Neural cell (in vitro differentiated cells): ENCODE data around the gene CDCA5. TPM values are rescaled to one million over a fixed set of nuclear protein-coding genes. Genes with fewer than 3 reads are reported as not detected.

Source experiments
- H2AFZ ChIP-seq: fragments of 200-600, 300-800 bp; sonication (generic), shearing (Covaris generic); 2 replicates; pipeline ENCODE4 v1.6.0; 2014; ENCODE audit warnings: low read depth, mild to moderate bottlenecking, antibody characterized with exemption, low read length, moderate library complexity
- H3F3A ChIP-seq: fragments of 200-600 bp; shearing (Covaris generic); 2 replicates; pipeline ENCODE4 v1.6.1; 2016; ENCODE audit warnings: mild to moderate bottlenecking, moderate library complexity, mixed read lengths, antibody characterized with exemption, low read length; ENCODE audit not compliant: insufficient read depth, poor library complexity, severe bottlenecking
- H3K27ac ChIP-seq: fragments of 200-600, 300-800 bp; sonication (generic), shearing (Covaris generic); 2 replicates; pipeline ENCODE4 v1.5.1; 2014; ENCODE audit warnings: mild to moderate bottlenecking, low read length, moderate library complexity
- H3K27me3 ChIP-seq: fragments of 300-800, 200-600 bp; sonication (generic), shearing (Covaris generic); 2 replicates; pipeline ENCODE4 v1.6.0; 2014; ENCODE audit warnings: mild to moderate bottlenecking, low read depth, low read length, moderate library complexity; ENCODE audit not compliant: insufficient read depth
- H3K36me3 ChIP-seq: fragments of 300-800, 200-600 bp; sonication (generic), shearing (Covaris generic); 2 replicates; pipeline ENCODE4 v1.5.1; 2014; ENCODE audit warnings: mild to moderate bottlenecking, antibody characterized with exemption, low read length, moderate library complexity; ENCODE audit not compliant: insufficient read depth
- H3K4me2 ChIP-seq: fragments of 300-800, 200-600 bp; sonication (generic), shearing (Covaris generic); 2 replicates; pipeline ENCODE4 v1.6.0; 2014; ENCODE audit warnings: mild to moderate bottlenecking, low read length
- H3K4me3 ChIP-seq: fragments of 300-800, 200-600 bp; sonication (generic), shearing (Covaris generic); 2 replicates; pipeline ENCODE4 v1.5.1; 2014; ENCODE audit warnings: mild to moderate bottlenecking, low read length, moderate library complexity
- H3K79me2 ChIP-seq: fragments of 200-600 bp; shearing (Covaris generic); replicated peaks from 2 replicates; pipeline ENCODE4 v1.6.0; 2014; ENCODE audit warnings: mild to moderate bottlenecking, low read length, moderate library complexity; ENCODE audit not compliant: insufficient read depth
- H3K9ac ChIP-seq: fragments of 300-800, 200-600 bp; sonication (generic), shearing (Covaris generic); 2 replicates; pipeline ENCODE4 v1.6.1; 2016; ENCODE audit warnings: mild to moderate bottlenecking, low read length, mixed read lengths
- H3K9me2 ChIP-seq: fragments of 200-600 bp; shearing (Covaris generic); 2 replicates; pipeline ENCODE4 v1.6.1; 2016; ENCODE audit warnings: mild to moderate bottlenecking, low read length, mixed read lengths; ENCODE audit not compliant: insufficient read depth
- H3K9me3 ChIP-seq: fragments of 200-600, 300-800 bp; sonication (generic), shearing (Covaris generic); 2 replicates; pipeline ENCODE4 v1.6.1; 2016; ENCODE audit warnings: mild to moderate bottlenecking, mixed run types, low read length, moderate library complexity, mixed read lengths
- H4K20me1 ChIP-seq: fragments of 200-600 bp; shearing (Covaris generic); 2 replicates; pipeline ENCODE4 v1.6.1; 2016; ENCODE audit warnings: mild to moderate bottlenecking, mixed run types; ENCODE audit not compliant: insufficient read depth
- EP300 ChIP-seq: fragments of 450-650 bp; conservative IDR thresholded peaks from 2 replicates; pipeline ENCODE4 v1.6.1; 2014; ENCODE audit warnings: antibody characterized with exemption, mild to moderate bottlenecking, moderate library complexity; ENCODE audit not compliant: poor library complexity, severe bottlenecking
- EZH2 ChIP-seq: fragments of 200-600, 300-800 bp; shearing (Covaris generic), sonication (generic); IDR thresholded peaks from 2 replicates; pipeline ENCODE4 v1.6.1; 2014; ENCODE audit warnings: antibody characterized with exemption, low read length, borderline replicate concordance, mild to moderate bottlenecking; ENCODE audit not compliant: insufficient read depth, poor library complexity, severe bottlenecking
- MXI1 ChIP-seq: fragments of 450-650 bp; conservative IDR thresholded peaks from 2 replicates; pipeline ENCODE4 v1.6.1; 2014; ENCODE audit warnings: antibody characterized with exemption, mild to moderate bottlenecking; ENCODE audit not compliant: poor library complexity, severe bottlenecking
- POLR2AphosphoS5 ChIP-seq: IDR thresholded peaks from 2 replicates; pipeline ENCODE4 v1.6.1; 2012
- RAD21 ChIP-seq: fragments of 450-650 bp; conservative IDR thresholded peaks from 2 replicates; pipeline ENCODE4 v1.6.1; 2014; ENCODE audit warnings: antibody characterized with exemption, mild to moderate bottlenecking, moderate library complexity
- SMC3 ChIP-seq: fragments of 450-650 bp; conservative IDR thresholded peaks from 2 replicates; pipeline ENCODE4 v1.6.1; 2014; ENCODE audit warnings: antibody characterized with exemption, mild to moderate bottlenecking, moderate library complexity; ENCODE audit not compliant: poor library complexity
- TAF1 ChIP-seq: IDR thresholded peaks from 2 replicates; pipeline ENCODE4 v1.6.1; 2012; ENCODE audit warnings: low read depth
- polyA plus RNA-seq: library from polyadenylated mRNA; depleted of rRNA; stranded (reverse); fragments of >200 nt; gene quantifications from 2 replicates; pipeline ENCODE4 v1.2.3, GENCODE V29; 2014
- TF ChIP-seq, protein P1 (sequence below): IDR thresholded peaks from 2 replicates; pipeline ENCODE4 v1.6.1; 2012; ENCODE audit warnings: borderline replicate concordance
- TF ChIP-seq, protein P2 (sequence below): fragments of 450-650 bp; IDR thresholded peaks from 2 replicates; pipeline ENCODE4 v1.5.1; 2014; ENCODE audit warnings: antibody characterized with exemption, mild to moderate bottlenecking, moderate library complexity; ENCODE audit not compliant: poor library complexity, severe bottlenecking

CDCA5 gene
- polyA plus RNA-seq, 1 donor from 2014 or later, result 2.3 TPM

DNA sequence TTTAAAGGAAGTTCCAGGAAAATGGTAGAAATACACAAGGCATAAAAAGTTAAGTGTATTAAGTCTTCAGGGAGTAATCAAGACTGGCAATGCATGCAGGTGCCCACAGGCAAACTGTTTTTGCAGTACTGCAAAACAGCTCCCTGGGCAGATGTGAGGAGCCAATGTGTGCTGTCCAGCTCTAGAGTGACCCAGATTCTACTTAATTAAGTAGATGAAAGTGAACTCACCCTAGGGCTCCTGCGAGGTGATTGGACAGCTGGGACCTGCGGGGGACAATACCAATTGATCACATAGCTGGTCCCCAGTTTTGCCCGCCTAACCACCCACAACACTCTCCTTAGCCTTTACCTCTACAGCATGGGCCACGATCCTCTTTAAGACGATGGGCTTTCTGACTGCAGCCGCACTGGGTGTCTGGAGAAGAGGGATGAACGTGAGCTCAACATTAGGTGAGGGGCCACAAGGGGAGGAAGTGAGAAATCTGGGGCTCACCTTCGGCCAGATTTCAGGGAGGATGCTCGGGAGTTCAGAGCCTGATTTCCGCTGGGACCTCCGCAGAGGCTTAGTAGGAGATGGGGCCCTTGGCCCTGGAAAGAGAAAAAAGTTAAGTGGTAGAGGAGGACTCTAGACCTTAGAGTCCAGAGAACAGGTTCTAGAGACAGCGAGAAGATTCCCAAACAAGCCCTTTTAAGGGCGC is 556 bp downstream of the CDCA5 start:
- Histone ChIP-seq H3K36me3 (no peaks in the 10 kb centered on the region), H3K9me3 (no peaks in the 10 kb centered on the region), H3K4me3 (peak overlapping the region; percentile 84), H3K27ac (no peak overlapping the region), H4K20me1 (no peaks in the 10 kb centered on the region), H3K27me3 (no peaks in the 10 kb centered on the region), H3K4me2 (peak overlapping the region; percentile 6), H3K79me2 (peaks cover 23% of the 10 kb centered on the region), H3F3A (no peaks in the 10 kb centered on the region), H3K9ac (peak overlapping the region; percentile 84), H3K9me2 (no peaks in the 10 kb centered on the region), H2AFZ (no peak overlapping the region)
- TF ChIP-seq RAD21 (no peak), EZH2 (no peak), EP300 (no peak), SMC3 (no peak), TAF1 (no peak), POLR2AphosphoS5 (no peak), MXI1 (no peak)
- TF ChIP-seq, protein P1, sequence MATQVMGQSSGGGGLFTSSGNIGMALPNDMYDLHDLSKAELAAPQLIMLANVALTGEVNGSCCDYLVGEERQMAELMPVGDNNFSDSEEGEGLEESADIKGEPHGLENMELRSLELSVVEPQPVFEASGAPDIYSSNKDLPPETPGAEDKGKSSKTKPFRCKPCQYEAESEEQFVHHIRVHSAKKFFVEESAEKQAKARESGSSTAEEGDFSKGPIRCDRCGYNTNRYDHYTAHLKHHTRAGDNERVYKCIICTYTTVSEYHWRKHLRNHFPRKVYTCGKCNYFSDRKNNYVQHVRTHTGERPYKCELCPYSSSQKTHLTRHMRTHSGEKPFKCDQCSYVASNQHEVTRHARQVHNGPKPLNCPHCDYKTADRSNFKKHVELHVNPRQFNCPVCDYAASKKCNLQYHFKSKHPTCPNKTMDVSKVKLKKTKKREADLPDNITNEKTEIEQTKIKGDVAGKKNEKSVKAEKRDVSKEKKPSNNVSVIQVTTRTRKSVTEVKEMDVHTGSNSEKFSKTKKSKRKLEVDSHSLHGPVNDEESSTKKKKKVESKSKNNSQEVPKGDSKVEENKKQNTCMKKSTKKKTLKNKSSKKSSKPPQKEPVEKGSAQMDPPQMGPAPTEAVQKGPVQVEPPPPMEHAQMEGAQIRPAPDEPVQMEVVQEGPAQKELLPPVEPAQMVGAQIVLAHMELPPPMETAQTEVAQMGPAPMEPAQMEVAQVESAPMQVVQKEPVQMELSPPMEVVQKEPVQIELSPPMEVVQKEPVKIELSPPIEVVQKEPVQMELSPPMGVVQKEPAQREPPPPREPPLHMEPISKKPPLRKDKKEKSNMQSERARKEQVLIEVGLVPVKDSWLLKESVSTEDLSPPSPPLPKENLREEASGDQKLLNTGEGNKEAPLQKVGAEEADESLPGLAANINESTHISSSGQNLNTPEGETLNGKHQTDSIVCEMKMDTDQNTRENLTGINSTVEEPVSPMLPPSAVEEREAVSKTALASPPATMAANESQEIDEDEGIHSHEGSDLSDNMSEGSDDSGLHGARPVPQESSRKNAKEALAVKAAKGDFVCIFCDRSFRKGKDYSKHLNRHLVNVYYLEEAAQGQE, result no peak
- TF ChIP-seq, protein P2, sequence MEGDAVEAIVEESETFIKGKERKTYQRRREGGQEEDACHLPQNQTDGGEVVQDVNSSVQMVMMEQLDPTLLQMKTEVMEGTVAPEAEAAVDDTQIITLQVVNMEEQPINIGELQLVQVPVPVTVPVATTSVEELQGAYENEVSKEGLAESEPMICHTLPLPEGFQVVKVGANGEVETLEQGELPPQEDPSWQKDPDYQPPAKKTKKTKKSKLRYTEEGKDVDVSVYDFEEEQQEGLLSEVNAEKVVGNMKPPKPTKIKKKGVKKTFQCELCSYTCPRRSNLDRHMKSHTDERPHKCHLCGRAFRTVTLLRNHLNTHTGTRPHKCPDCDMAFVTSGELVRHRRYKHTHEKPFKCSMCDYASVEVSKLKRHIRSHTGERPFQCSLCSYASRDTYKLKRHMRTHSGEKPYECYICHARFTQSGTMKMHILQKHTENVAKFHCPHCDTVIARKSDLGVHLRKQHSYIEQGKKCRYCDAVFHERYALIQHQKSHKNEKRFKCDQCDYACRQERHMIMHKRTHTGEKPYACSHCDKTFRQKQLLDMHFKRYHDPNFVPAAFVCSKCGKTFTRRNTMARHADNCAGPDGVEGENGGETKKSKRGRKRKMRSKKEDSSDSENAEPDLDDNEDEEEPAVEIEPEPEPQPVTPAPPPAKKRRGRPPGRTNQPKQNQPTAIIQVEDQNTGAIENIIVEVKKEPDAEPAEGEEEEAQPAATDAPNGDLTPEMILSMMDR, result no peak

DNA sequence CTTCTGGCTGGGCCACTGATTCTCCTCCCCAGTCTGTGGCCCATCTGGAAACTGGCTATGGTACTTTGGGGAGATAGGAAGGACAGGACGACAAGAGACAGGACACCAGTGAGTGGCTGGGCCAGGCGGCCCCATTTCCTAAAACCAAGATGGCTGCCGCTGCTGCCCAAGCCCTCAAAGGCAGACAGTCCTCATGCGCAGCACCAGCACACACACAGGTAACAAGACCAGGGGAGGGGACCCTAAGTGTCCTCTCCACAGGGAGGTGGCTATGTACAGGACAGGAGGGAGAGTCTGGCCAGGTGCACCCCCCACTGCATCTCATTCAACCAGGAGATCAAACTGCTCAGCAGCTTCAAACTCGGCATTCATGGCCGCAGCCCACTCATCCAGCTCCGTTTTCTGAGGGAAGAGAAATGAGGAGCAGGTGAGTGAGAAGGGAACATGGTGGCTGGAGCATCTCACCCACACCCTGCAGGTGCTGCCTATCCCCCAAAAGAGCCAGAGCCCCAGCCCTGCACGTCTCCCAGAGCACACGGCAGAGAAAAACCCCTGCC is 5.0 kb downstream of the CDCA5 start:
- no peaks in the 10 kb centered on the region for H3F3A ChIP-seq
- no peak overlapping the region for H3K4me3 ChIP-seq
- peaks cover 13% of the 10 kb centered on the region for H3K79me2 ChIP-seq
- no peaks in the 10 kb centered on the region for H3K27me3 ChIP-seq
- TF ChIP-seq SMC3, result no peak
- no peak for TF ChIP-seq TAF1
- TF ChIP-seq MXI1, result no peak
- TF ChIP-seq, protein P1, result no peak
- TF ChIP-seq, protein P2, result no peak
- TF ChIP-seq POLR2AphosphoS5, result no peak
- TF ChIP-seq EZH2, result no peak
- TF ChIP-seq EP300, result no peak
- no peak for TF ChIP-seq RAD21
- H3K36me3 ChIP-seq, result no peaks in the 10 kb centered on the region
- H4K20me1 ChIP-seq, result no peaks in the 10 kb centered on the region
- H3K27ac ChIP-seq, result no peak overlapping the region
- no peak overlapping the region for H3K4me2 ChIP-seq
- no peaks in the 10 kb centered on the region for H3K9me2 ChIP-seq
- no peak overlapping the region for H3K9ac ChIP-seq
- no peak overlapping the region for H2AFZ ChIP-seq
- no peaks in the 10 kb centered on the region for H3K9me3 ChIP-seq
